ENCODE data around the gene UBL3.

The UBL3 gene

GRCh38 chr13:29817604-29818378 is 32.6 kb downstream of the UBL3 start:
- no peaks in the 10 kb centered on the region for H3K9me3 ChIP-seq (ENCODE audit: control insufficient read depth in 2 of 2, low read length in 2 of 2)
- H3K36me3 ChIP-seq (ENCODE audit: control insufficient read depth in 2 of 2, insufficient read depth in 2 of 2, low read length in 2 of 2) = no peaks in the 10 kb centered on the region
- no peak overlapping the region for H3K9ac ChIP-seq (ENCODE audit: low read depth in 1 of 2, low read length in 2 of 2)
- H3K4me1 ChIP-seq (ENCODE audit: control insufficient read depth in 2 of 2, insufficient read depth in 2 of 2, low read length in 2 of 2) = peaks cover 0 to 3% of the 10 kb centered on the region in 2 donors
- no peak overlapping the region for H3K4me3 ChIP-seq (ENCODE audit: low read length in 2 of 2)
- no peaks in the 10 kb centered on the region for H3K27me3 ChIP-seq (ENCODE audit: control insufficient read depth in 2 of 2, insufficient read depth in 2 of 2, low read length in 2 of 2)
- H3K27ac ChIP-seq (ENCODE audit: low read depth in 2 of 2, low read length in 2 of 2) = no peak overlapping the region

DNA sequence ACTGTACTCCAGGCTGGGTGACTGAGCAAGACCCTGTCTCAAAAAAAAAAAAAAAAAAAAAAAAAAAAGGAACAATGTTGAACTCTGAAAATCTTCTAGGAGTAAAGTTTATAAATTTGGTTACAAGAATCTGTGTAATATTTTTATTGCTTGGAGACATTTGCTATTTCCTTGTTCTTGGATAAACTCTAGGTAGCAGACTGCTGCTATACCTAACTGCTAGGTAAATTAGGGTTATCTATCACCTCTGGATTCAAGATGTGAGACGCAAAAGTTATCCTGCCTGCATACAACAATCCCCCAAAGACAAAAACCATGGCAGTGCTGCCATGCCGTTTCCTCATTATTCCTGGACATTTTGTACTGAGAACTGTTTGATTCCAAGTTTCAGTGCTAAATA is 33.7 kb downstream of the UBL3 start:
- peaks cover 0 to 3% of the 10 kb centered on the region in 2 donors for H3K4me1 ChIP-seq (ENCODE audit: control insufficient read depth in 2 of 2, insufficient read depth in 2 of 2, low read length in 2 of 2)
- H3K9ac ChIP-seq (ENCODE audit: low read depth in 1 of 2, low read length in 2 of 2) = no peak overlapping the region
- H3K36me3 ChIP-seq (ENCODE audit: control insufficient read depth in 2 of 2, insufficient read depth in 2 of 2, low read length in 2 of 2) = no peaks in the 10 kb centered on the region
- no peak overlapping the region for H3K4me3 ChIP-seq (ENCODE audit: low read length in 2 of 2)
- H3K9me3 ChIP-seq (ENCODE audit: control insufficient read depth in 2 of 2, low read length in 2 of 2) = no peaks in the 10 kb centered on the region
- no peak overlapping the region for H3K27ac ChIP-seq (ENCODE audit: low read depth in 2 of 2, low read length in 2 of 2)
- no peaks in the 10 kb centered on the region for H3K27me3 ChIP-seq (ENCODE audit: control insufficient read depth in 2 of 2, insufficient read depth in 2 of 2, low read length in 2 of 2)

DNA sequence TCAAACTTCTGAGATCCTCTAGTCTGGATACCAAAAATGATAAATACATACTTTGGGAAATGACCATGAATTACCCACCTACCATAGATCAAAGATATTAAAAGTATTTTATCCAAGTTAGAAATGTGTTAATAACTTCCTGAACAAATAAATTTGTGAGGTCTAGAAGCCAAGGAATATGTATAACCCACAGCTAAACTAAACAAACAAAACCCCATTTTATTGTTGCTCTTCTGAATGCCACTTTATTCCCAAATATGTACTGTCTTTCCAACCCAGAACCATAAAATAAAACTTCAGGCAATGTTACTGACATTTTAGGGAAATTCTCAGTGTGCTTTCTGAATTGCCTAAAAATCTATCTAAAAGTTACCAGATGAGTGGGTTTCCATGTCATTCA is 35.1 kb downstream of the UBL3 start:
- no peaks in the 10 kb centered on the region for H3K36me3 ChIP-seq (ENCODE audit: control insufficient read depth in 2 of 2, insufficient read depth in 2 of 2, low read length in 2 of 2)
- H3K27ac ChIP-seq (ENCODE audit: low read depth in 2 of 2, low read length in 2 of 2) = no peak overlapping the region
- no peak overlapping the region for H3K9ac ChIP-seq (ENCODE audit: low read depth in 1 of 2, low read length in 2 of 2)
- no peaks in the 10 kb centered on the region for H3K9me3 ChIP-seq (ENCODE audit: control insufficient read depth in 2 of 2, low read length in 2 of 2)
- H3K4me3 ChIP-seq (ENCODE audit: low read length in 2 of 2) = no peak overlapping the region
- no peaks in the 10 kb centered on the region for H3K27me3 ChIP-seq (ENCODE audit: control insufficient read depth in 2 of 2, insufficient read depth in 2 of 2, low read length in 2 of 2)
- peaks cover 0 to 9% of the 10 kb centered on the region in 2 donors for H3K4me1 ChIP-seq (ENCODE audit: control insufficient read depth in 2 of 2, insufficient read depth in 2 of 2, low read length in 2 of 2)

DNA sequence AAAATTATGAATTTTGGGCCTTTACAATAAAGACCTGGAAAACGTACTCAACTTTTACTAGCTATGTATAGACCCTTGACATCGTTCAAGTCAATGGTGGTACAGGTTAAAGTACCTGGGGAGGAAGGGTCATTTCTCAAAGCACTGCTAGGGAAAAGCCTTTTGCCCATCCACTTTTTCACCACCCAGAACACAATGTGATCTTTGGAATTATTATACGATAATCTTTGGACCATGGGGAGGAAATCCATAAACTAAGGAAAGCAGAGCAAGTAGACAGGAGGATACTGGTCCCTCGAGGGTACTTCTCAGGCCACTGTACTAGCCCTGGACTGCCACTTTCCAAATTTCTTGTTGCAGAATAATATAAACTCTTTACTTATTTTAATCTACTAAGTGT is 39.5 kb downstream of the UBL3 start:
- Histone ChIP-seq H3K9me3 (ENCODE audit: control insufficient read depth in 2 of 2, low read length in 2 of 2) (no peaks in the 10 kb centered on the region), H3K4me1 (ENCODE audit: control insufficient read depth in 2 of 2, insufficient read depth in 2 of 2, low read length in 2 of 2) (peaks cover 0 to 9% of the 10 kb centered on the region in 2 donors), H3K27me3 (ENCODE audit: control insufficient read depth in 2 of 2, insufficient read depth in 2 of 2, low read length in 2 of 2) (no peaks in the 10 kb centered on the region), H3K27ac (ENCODE audit: low read depth in 2 of 2, low read length in 2 of 2) (no peak overlapping the region), H3K4me3 (ENCODE audit: low read length in 2 of 2) (no peak overlapping the region), H3K36me3 (ENCODE audit: control insufficient read depth in 2 of 2, insufficient read depth in 2 of 2, low read length in 2 of 2) (no peaks in the 10 kb centered on the region), H3K9ac (ENCODE audit: low read depth in 1 of 2, low read length in 2 of 2) (no peak overlapping the region)

DNA sequence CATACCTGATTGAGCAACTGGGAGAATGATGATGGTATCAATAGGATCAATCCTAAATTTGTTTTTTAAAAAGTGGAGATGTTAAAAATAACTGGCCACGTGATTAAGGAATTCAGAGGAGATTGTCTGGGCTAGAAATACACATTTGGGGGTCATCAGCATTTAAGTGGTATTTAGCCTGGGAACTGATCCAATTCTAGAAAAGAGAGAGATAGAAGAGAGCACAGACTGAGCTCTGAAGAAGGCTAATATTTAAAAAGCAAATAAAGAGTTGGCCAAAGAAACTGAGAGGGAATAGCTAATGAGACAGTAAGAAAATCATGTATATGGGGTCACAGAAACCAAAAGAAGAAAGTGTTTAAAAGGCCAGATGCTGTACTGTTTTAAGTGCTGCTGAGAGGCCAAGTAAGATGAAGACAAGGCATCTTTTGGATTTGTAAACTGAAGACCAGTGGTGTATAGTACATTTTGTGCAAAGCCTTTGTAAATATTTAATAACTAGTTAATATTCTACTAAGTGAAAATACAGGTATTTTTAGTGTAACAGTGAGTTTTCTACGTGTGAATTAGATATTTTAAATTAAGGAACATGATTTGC is 40.2 kb downstream of the UBL3 start:
- Histone ChIP-seq H3K9me3 (ENCODE audit: control insufficient read depth in 2 of 2, low read length in 2 of 2) (no peaks in the 10 kb centered on the region), H3K4me3 (ENCODE audit: low read length in 2 of 2) (no peak overlapping the region), H3K27ac (ENCODE audit: low read depth in 2 of 2, low read length in 2 of 2) (no peak overlapping the region), H3K4me1 (ENCODE audit: control insufficient read depth in 2 of 2, insufficient read depth in 2 of 2, low read length in 2 of 2) (peaks cover 0 to 6% of the 10 kb centered on the region in 2 donors), H3K27me3 (ENCODE audit: control insufficient read depth in 2 of 2, insufficient read depth in 2 of 2, low read length in 2 of 2) (no peaks in the 10 kb centered on the region), H3K9ac (ENCODE audit: low read depth in 1 of 2, low read length in 2 of 2) (no peak overlapping the region), H3K36me3 (ENCODE audit: control insufficient read depth in 2 of 2, insufficient read depth in 2 of 2, low read length in 2 of 2) (no peaks in the 10 kb centered on the region)

- no peak overlapping the region for H3K27ac ChIP-seq (ENCODE audit: low read depth in 2 of 2, low read length in 2 of 2)
- no peaks in the 10 kb centered on the region for H3K27me3 ChIP-seq (ENCODE audit: control insufficient read depth in 2 of 2, insufficient read depth in 2 of 2, low read length in 2 of 2)
- H3K9ac ChIP-seq (ENCODE audit: low read depth in 1 of 2, low read length in 2 of 2) = no peak overlapping the region
- peaks cover 0 to 6% of the 10 kb centered on the region in 2 donors for H3K4me1 ChIP-seq (ENCODE audit: control insufficient read depth in 2 of 2, insufficient read depth in 2 of 2, low read length in 2 of 2)
- H3K9me3 ChIP-seq (ENCODE audit: control insufficient read depth in 2 of 2, low read length in 2 of 2) = no peaks in the 10 kb centered on the region
- H3K4me3 ChIP-seq (ENCODE audit: low read length in 2 of 2) = no peak overlapping the region
- H3K36me3 ChIP-seq (ENCODE audit: control insufficient read depth in 2 of 2, insufficient read depth in 2 of 2, low read length in 2 of 2) = no peaks in the 10 kb centered on the region
These were observed 42.2 kb downstream of the UBL3 start for GRCh38 chr13:29808264-29808663.

GRCh38 chr13:29805994-29806979 is 44.1 kb downstream of the UBL3 start:
- no peak overlapping the region for H3K27ac ChIP-seq (ENCODE audit: low read depth in 2 of 2, low read length in 2 of 2)
- H3K4me1 ChIP-seq (ENCODE audit: control insufficient read depth in 2 of 2, insufficient read depth in 2 of 2, low read length in 2 of 2) = peaks cover 0 to 4% of the 10 kb centered on the region in 2 donors
- no peak overlapping the region for H3K4me3 ChIP-seq (ENCODE audit: low read length in 2 of 2)
- H3K9ac ChIP-seq (ENCODE audit: low read depth in 1 of 2, low read length in 2 of 2) = no peak overlapping the region
- no peaks in the 10 kb centered on the region for H3K36me3 ChIP-seq (ENCODE audit: control insufficient read depth in 2 of 2, insufficient read depth in 2 of 2, low read length in 2 of 2)
- H3K27me3 ChIP-seq (ENCODE audit: control insufficient read depth in 2 of 2, insufficient read depth in 2 of 2, low read length in 2 of 2) = no peaks in the 10 kb centered on the region
- H3K9me3 ChIP-seq (ENCODE audit: control insufficient read depth in 2 of 2, low read length in 2 of 2) = no peaks in the 10 kb centered on the region

- Histone ChIP-seq H3K4me1 (ENCODE audit: control insufficient read depth in 2 of 2, insufficient read depth in 2 of 2, low read length in 2 of 2) (no peaks in the 10 kb centered on the region), H3K27ac (ENCODE audit: low read depth in 2 of 2, low read length in 2 of 2) (no peak overlapping the region), H3K36me3 (ENCODE audit: control insufficient read depth in 2 of 2, insufficient read depth in 2 of 2, low read length in 2 of 2) (no peaks in the 10 kb centered on the region), H3K9me3 (ENCODE audit: control insufficient read depth in 2 of 2, low read length in 2 of 2) (no peaks in the 10 kb centered on the region), H3K9ac (ENCODE audit: low read depth in 1 of 2, low read length in 2 of 2) (no peak overlapping the region), H3K27me3 (ENCODE audit: control insufficient read depth in 2 of 2, insufficient read depth in 2 of 2, low read length in 2 of 2) (no peaks in the 10 kb centered on the region), H3K4me3 (ENCODE audit: low read length in 2 of 2) (no peak overlapping the region)
These were observed 47.2 kb downstream of the UBL3 start for GRCh38 chr13:29803221-29803620.

- no peaks in the 10 kb centered on the region for H3K27me3 ChIP-seq (ENCODE audit: control insufficient read depth in 2 of 2, insufficient read depth in 2 of 2, low read length in 2 of 2)
- no peaks in the 10 kb centered on the region for H3K4me1 ChIP-seq (ENCODE audit: control insufficient read depth in 2 of 2, insufficient read depth in 2 of 2, low read length in 2 of 2)
- H3K9me3 ChIP-seq (ENCODE audit: control insufficient read depth in 2 of 2, low read length in 2 of 2) = no peaks in the 10 kb centered on the region
- no peak overlapping the region for H3K27ac ChIP-seq (ENCODE audit: low read depth in 2 of 2, low read length in 2 of 2)
- no peaks in the 10 kb centered on the region for H3K36me3 ChIP-seq (ENCODE audit: control insufficient read depth in 2 of 2, insufficient read depth in 2 of 2, low read length in 2 of 2)
- H3K9ac ChIP-seq (ENCODE audit: low read depth in 1 of 2, low read length in 2 of 2) = no peak overlapping the region
- no peak overlapping the region for H3K4me3 ChIP-seq (ENCODE audit: low read length in 2 of 2)
These were observed 47.8 kb downstream of the UBL3 start for GRCh38 chr13:29802621-29803020.

All from mucosa of rectum (tissue), 2 donors.